CD4-positive, CD25-positive, alpha-beta regulatory T cell (primary cell): Measurements from ENCODE around the gene FOXL1. TPM values are rescaled to one million over a fixed set of nuclear protein-coding genes. Genes with fewer than 3 reads are reported as not detected.

Experiments
- ATAC-seq, 2 donors: fragments of 150-1000 bp; cut with Tn5 transposase; one replicate each; pipeline ENCODE4 v1.10.0; 2021; ENCODE audit warnings: low read depth in 2 of 2, moderate number of reproducible peaks in 2 of 2, moderate library complexity in 1 of 2
- DNase-seq, 3 donors: peaks; one replicate each; pipeline versions ENCODE4 v3.0.0 to v3.0.0-alpha.2; 2012 to 2022; ENCODE audit warnings: mixed read lengths in 1 of 3
- H3K27ac ChIP-seq: one replicate; pipeline ENCODE4 v1.7.0; 2013; ENCODE audit warnings: mild to moderate bottlenecking, low read length; ENCODE audit not compliant: insufficient read depth, poor library complexity, severe bottlenecking
- H3K27me3 ChIP-seq: one replicate; pipeline ENCODE4 v1.7.0; 2013; ENCODE audit warnings: low read length; ENCODE audit not compliant: control insufficient read depth, insufficient read depth
- H3K36me3 ChIP-seq: one replicate; pipeline ENCODE4 v1.7.0; 2013; ENCODE audit warnings: mild to moderate bottlenecking, low read length, moderate library complexity; ENCODE audit not compliant: control insufficient read depth, insufficient read depth
- H3K4me1 ChIP-seq: 2 replicates; pipeline ENCODE4 v1.7.0; 2013; ENCODE audit warnings: mild to moderate bottlenecking, low read length; ENCODE audit not compliant: insufficient read depth, control insufficient read depth, poor library complexity, severe bottlenecking
- H3K4me3 ChIP-seq: one replicate; pipeline ENCODE4 v1.7.0; 2013; ENCODE audit warnings: low read depth, mild to moderate bottlenecking, low read length, moderate library complexity
- H3K9me3 ChIP-seq, 2 experiments: 1 replicate in 1 of 2; 2 replicates in 1 of 2; pipeline ENCODE4 v1.7.0; 2013; ENCODE audit warnings: low read length in 2 of 2, mild to moderate bottlenecking in 1 of 2, moderate library complexity in 1 of 2; ENCODE audit not compliant: control insufficient read depth in 2 of 2
- H3K27ac Mint-ChIP-seq, 3 donors: one replicate each; pipeline ENCODE4 v1.8.0; 2020 to 2022; ENCODE audit warnings: mild to moderate bottlenecking in 3 of 3, mixed read lengths in 3 of 3, moderate library complexity in 2 of 3
- H3K27me3 Mint-ChIP-seq: one replicate; pipeline ENCODE4 v1.8.0; 2022; ENCODE audit warnings: mild to moderate bottlenecking, mixed read lengths
- H3K36me3 Mint-ChIP-seq: one replicate; pipeline ENCODE4 v1.8.0; 2020; ENCODE audit warnings: mixed read lengths
- H3K4me1 Mint-ChIP-seq, 4 donors: one replicate each; pipeline ENCODE4 v1.8.0; 2020 to 2022; ENCODE audit warnings: mixed read lengths in 4 of 4, mild to moderate bottlenecking in 1 of 4
- H3K4me3 Mint-ChIP-seq, 4 donors: one replicate each; pipeline ENCODE4 v1.8.0; 2020 to 2022; ENCODE audit warnings: mild to moderate bottlenecking in 4 of 4, mixed read lengths in 4 of 4, moderate library complexity in 3 of 4
- H3K9me3 Mint-ChIP-seq, 7 donors: one replicate each; pipeline ENCODE4 v1.8.0; 2020 to 2022; ENCODE audit warnings: mixed read lengths in 7 of 7, mild to moderate bottlenecking in 3 of 7, moderate library complexity in 2 of 7
- polyA plus RNA-seq, 4 donors: library from polyadenylated mRNA; unstranded; fragments of 300-500 nt; fragmentation: Illumina TruSeq; gene quantifications; one replicate each; pipeline ENCODE4 v1.2.3, GENCODE V29; 2021
- total RNA-seq: library from RNA; stranded (reverse); gene quantifications from one replicate; pipeline ENCODE4 v1.2.3, GENCODE V29; 2022

The FOXL1 gene
- total and polyA plus RNA-seq, 5 donors from 2014 or later, result not detected

DNA sequence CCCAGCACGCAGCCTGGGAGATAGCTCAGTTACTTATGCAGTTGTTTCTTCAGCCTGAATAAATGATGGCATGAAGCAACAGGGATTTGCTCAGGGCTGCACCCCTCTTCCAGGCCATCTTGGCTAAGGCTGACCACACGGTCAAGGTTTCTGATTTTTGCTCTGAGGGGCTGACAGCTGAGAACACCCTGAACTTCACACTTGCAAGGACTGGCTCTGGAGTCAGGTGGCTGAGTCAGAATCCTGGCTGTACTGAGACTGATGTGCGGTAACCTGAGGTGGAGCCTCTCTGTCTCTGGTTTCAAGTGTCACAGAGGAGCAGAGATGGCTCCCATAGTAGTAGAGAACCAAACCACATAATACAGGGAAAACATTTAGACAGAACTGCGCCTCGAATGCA, 28.1 kb upstream of the FOXL1 start:
- Histone ChIP-seq H3K4me1 (peaks cover 11% of the 10 kb centered on the region), H3K36me3 (peaks cover 39% of the 10 kb centered on the region), H3K27me3 (no peaks in the 10 kb centered on the region), H3K9me3 (no peaks in the 10 kb centered on the region), H3K4me3 (no peak overlapping the region), H3K27ac (no peak overlapping the region)
- Mint-ChIP-seq H3K27ac (peak overlapping the region in 1 of 3 donors; percentile 34), H3K27me3 (peaks cover 4% of the 10 kb centered on the region), H3K4me1 (peaks cover 12 to 32% (median 21%) of the 10 kb centered on the region in 4 donors), H3K36me3 (peaks cover 18% of the 10 kb centered on the region), H3K4me3 (no peak overlapping the region), H3K9me3 (no peaks in the 10 kb centered on the region)
- no peak for DNase-seq
- ATAC-seq, result no peak

DNA sequence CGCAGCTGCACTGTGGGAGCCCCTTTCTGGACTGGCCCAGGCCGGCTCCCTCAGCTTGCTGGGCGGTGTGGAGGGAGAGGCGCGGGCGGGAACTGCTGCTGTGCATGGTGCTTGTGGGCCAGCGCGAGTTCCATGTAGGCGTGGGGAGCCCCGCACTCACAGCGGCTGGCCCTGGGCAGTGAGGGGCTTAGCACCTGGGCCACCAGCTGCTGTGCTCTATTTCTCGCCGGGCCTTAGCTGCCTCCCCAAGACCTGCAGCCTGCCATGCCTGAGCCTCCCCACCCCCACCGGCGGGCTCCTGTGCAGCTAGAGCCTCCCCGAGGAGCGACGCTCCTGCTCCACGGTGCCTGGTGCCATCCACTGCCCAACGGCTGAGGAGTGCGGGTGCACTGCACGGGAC, 25.0 kb upstream of the FOXL1 start:
- no peak overlapping the region for H3K4me3 ChIP-seq
- Mint-ChIP-seq H3K27me3 (peaks cover 11% of the 10 kb centered on the region), H3K27ac (no peak overlapping the region), H3K4me3 (peak overlapping the region in 3 of 4 donors; percentile 86 to 94 (median 91)), H3K4me1 (peaks cover 12 to 37% (median 23%) of the 10 kb centered on the region in 4 donors), H3K36me3 (peaks cover 8% of the 10 kb centered on the region), H3K9me3 (no peaks in the 10 kb centered on the region)
- H3K9me3 ChIP-seq, result no peaks in the 10 kb centered on the region
- DNase-seq (no peak), ATAC-seq (no peak)
- peaks cover 14% of the 10 kb centered on the region for H3K36me3 ChIP-seq
- no peaks in the 10 kb centered on the region for H3K27me3 ChIP-seq
- H3K4me1 ChIP-seq, result peaks cover 16% of the 10 kb centered on the region
- no peak overlapping the region for H3K27ac ChIP-seq

- H3K27ac ChIP-seq, result peak overlapping the region; percentile 89
- peak in 1 of 3 donors; percentile 6 for DNase-seq
- no peaks in the 10 kb centered on the region for H3K9me3 ChIP-seq
- peaks cover 16% of the 10 kb centered on the region for H3K4me1 ChIP-seq
- peaks cover 7% of the 10 kb centered on the region for H3K36me3 Mint-ChIP-seq
- H3K27me3 ChIP-seq, result no peaks in the 10 kb centered on the region
- no peak for ATAC-seq
- H3K4me1 Mint-ChIP-seq, result peaks cover 12 to 32% (median 22%) of the 10 kb centered on the region in 4 donors
- peak overlapping the region; percentile 93 for H3K4me3 ChIP-seq
- H3K9me3 Mint-ChIP-seq, result peaks cover 0 to 2% (median 0%) of the 10 kb centered on the region in 7 donors
- peaks cover 12% of the 10 kb centered on the region for H3K36me3 ChIP-seq
- peak overlapping the region; percentile 95 to 99 (median 95) for H3K27ac Mint-ChIP-seq
- peaks cover 22% of the 10 kb centered on the region for H3K27me3 Mint-ChIP-seq
- H3K4me3 Mint-ChIP-seq, result peak overlapping the region; percentile 91 to 99 (median 95)
Measured at GRCh38 chr16:86554599-86554916, 23.8 kb upstream of the FOXL1 start.

GRCh38 chr16:86554917-86555703, 23.2 kb upstream of the FOXL1 start, which contains the start of gene MTHFSD:
MTHFSD (minus strand) TSS chr16:86555235; CDS start chr16:86555184, 51 bp downstream.
- H3K36me3 ChIP-seq, result peaks cover 7% of the 10 kb centered on the region
- ATAC-seq (peak; percentile 86 to 88), DNase-seq (peak; percentile 91 to 95 (median 93))
- H3K4me1 Mint-ChIP-seq, result peaks cover 12 to 32% (median 22%) of the 10 kb centered on the region in 4 donors
- peak within 1 kb of the TSS; percentile 95 to 99 (median 95) for H3K27ac Mint-ChIP-seq
- H3K9me3 Mint-ChIP-seq, result peaks cover 0 to 2% (median 0%) of the 10 kb centered on the region in 7 donors
- H3K4me3 Mint-ChIP-seq, result peak within 1 kb of the TSS; percentile 91 to 99 (median 95)
- peaks cover 16% of the 10 kb centered on the region for H3K4me1 ChIP-seq
- peaks cover 25% of the 10 kb centered on the region for H3K27me3 Mint-ChIP-seq
- peak within 1 kb of the TSS; percentile 93 for H3K4me3 ChIP-seq
- H3K9me3 ChIP-seq, result no peaks in the 10 kb centered on the region
- peak within 1 kb of the TSS; percentile 89 for H3K27ac ChIP-seq
- no peaks in the 10 kb centered on the region for H3K27me3 ChIP-seq
- peaks cover 7% of the 10 kb centered on the region for H3K36me3 Mint-ChIP-seq

GRCh38 chr16:86555704-86556075, 22.7 kb upstream of the FOXL1 start:
- Histone ChIP-seq H3K36me3 (peaks cover 5% of the 10 kb centered on the region), H3K9me3 (no peaks in the 10 kb centered on the region), H3K4me3 (peak overlapping the region; percentile 82), H3K27ac (peak overlapping the region; percentile 89), H3K27me3 (no peaks in the 10 kb centered on the region), H3K4me1 (peaks cover 16% of the 10 kb centered on the region)
- ATAC-seq (no peak), DNase-seq (no peak)
- Mint-ChIP-seq H3K9me3 (peaks cover 0 to 2% (median 0%) of the 10 kb centered on the region in 7 donors), H3K27me3 (peaks cover 28% of the 10 kb centered on the region), H3K27ac (peak overlapping the region; percentile 95 to 99 (median 95)), H3K36me3 (peaks cover 7% of the 10 kb centered on the region), H3K4me3 (peak overlapping the region; percentile 91 to 99 (median 95)), H3K4me1 (peaks cover 12 to 29% (median 22%) of the 10 kb centered on the region in 4 donors)

- H3K4me3 ChIP-seq, result no peak overlapping the region
- peaks cover 34% of the 10 kb centered on the region for H3K27me3 Mint-ChIP-seq
- no peak overlapping the region for H3K27ac ChIP-seq
- H3K27me3 ChIP-seq, result peaks cover 2% of the 10 kb centered on the region
- H3K4me1 ChIP-seq, result peaks cover 16% of the 10 kb centered on the region
- peaks cover 0 to 2% (median 0%) of the 10 kb centered on the region in 7 donors for H3K9me3 Mint-ChIP-seq
- H3K36me3 ChIP-seq, result peaks cover 4% of the 10 kb centered on the region
- peak overlapping the region in 2 of 4 donors; percentile 57 to 99 for H3K4me3 Mint-ChIP-seq
- no peak for ATAC-seq
- peaks cover 7% of the 10 kb centered on the region for H3K36me3 Mint-ChIP-seq
- no peak for DNase-seq
- H3K27ac Mint-ChIP-seq, result peak overlapping the region in 1 of 3 donors; percentile 99
- H3K9me3 ChIP-seq, result no peaks in the 10 kb centered on the region
- peaks cover 12 to 29% (median 22%) of the 10 kb centered on the region in 4 donors for H3K4me1 Mint-ChIP-seq
Measured at GRCh38 chr16:86556576-86556975, 21.8 kb upstream of the FOXL1 start.

DNA sequence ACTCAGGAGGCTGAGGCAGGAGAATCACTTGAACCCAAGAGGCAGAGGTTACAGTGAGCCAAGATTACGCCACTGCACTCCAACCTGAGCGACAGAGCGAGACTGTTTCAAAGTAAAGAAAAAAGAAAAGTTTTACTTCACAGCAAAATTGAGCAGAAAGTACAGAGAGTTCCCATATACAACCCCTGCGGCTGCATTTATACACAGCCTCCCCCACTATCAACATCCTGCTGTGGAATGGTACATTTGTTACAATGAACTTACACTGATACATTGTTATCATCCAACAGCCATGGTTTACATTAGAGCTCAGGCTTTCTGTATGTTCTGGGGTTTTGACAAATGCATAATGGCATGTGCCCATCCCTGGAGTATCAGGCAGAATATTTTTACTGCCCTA, 20.8 kb upstream of the FOXL1 start:
- peaks cover 10 to 26% (median 18%) of the 10 kb centered on the region in 4 donors for H3K4me1 Mint-ChIP-seq
- DNase-seq (no peak), ATAC-seq (no peak)
- peaks cover 7% of the 10 kb centered on the region for H3K36me3 Mint-ChIP-seq
- peak overlapping the region in 1 of 3 donors; percentile 34 for H3K27ac Mint-ChIP-seq
- Histone ChIP-seq H3K27me3 (peaks cover 2% of the 10 kb centered on the region), H3K36me3 (no peaks in the 10 kb centered on the region), H3K27ac (no peak overlapping the region), H3K4me1 (peaks cover 16% of the 10 kb centered on the region), H3K4me3 (no peak overlapping the region), H3K9me3 (no peaks in the 10 kb centered on the region)
- peaks cover 0 to 4% (median 0%) of the 10 kb centered on the region in 7 donors for H3K9me3 Mint-ChIP-seq
- H3K4me3 Mint-ChIP-seq, result peak overlapping the region in 1 of 4 donors; percentile 25
- peaks cover 39% of the 10 kb centered on the region for H3K27me3 Mint-ChIP-seq
